Measurements from ENCODE around the gene MAD1L1. TPM values are rescaled to one million over a fixed set of nuclear protein-coding genes. Genes with fewer than 3 reads are reported as not detected.

Gene MAD1L1
- total RNA-seq, 4 donors from 2014 or later, result 21.0 to 49.7 (median 29.8) TPM

DNA sequence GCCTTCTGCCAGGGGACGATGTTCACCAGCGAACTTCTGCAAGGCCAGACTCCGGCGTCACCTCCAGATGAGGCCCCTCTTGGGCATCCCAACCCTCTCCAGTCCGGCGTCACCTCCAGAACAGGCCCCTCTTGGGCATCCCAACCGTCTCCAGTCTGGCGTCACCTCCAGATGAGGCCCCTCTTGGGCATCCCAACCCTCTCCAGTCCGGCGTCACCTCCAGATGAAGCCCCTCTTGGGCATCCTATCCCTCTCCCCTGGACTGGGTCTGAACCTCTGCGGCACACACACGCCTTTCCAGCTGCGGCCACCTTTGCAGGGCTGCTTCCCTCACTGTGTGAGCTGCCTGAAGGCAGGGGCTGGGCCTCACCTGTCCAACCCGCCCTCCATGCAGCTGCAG, 321.2 kb downstream of the MAD1L1 start:
- TF ChIP-seq, protein P1, sequence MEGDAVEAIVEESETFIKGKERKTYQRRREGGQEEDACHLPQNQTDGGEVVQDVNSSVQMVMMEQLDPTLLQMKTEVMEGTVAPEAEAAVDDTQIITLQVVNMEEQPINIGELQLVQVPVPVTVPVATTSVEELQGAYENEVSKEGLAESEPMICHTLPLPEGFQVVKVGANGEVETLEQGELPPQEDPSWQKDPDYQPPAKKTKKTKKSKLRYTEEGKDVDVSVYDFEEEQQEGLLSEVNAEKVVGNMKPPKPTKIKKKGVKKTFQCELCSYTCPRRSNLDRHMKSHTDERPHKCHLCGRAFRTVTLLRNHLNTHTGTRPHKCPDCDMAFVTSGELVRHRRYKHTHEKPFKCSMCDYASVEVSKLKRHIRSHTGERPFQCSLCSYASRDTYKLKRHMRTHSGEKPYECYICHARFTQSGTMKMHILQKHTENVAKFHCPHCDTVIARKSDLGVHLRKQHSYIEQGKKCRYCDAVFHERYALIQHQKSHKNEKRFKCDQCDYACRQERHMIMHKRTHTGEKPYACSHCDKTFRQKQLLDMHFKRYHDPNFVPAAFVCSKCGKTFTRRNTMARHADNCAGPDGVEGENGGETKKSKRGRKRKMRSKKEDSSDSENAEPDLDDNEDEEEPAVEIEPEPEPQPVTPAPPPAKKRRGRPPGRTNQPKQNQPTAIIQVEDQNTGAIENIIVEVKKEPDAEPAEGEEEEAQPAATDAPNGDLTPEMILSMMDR (IDR thresholded peaks at IDR 0.05; ENCODE audit: low read depth), result no peak

DNA sequence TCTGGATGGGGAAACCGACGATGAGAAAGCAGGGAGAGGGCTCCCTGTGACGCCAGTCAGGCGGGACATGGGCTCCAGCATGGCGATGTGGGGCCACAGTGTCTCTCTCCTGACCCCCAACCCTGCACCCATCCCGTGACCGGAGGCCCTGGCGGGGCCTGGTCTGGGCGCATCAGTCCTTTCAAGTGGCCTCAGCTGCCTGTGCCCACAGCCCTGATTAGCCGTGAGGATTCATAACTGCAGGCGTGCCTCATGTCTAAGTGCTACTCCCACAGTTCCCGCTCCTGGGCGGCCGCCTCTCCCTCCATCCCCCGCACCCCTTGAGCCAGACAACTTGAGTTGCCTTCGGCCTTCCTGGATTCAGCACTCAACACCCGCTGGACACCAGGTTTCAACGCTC, 321.9 kb downstream of the MAD1L1 start:
- TF ChIP-seq, protein P1 (IDR thresholded peaks at IDR 0.05; ENCODE audit: low read depth), result no peak

DNA sequence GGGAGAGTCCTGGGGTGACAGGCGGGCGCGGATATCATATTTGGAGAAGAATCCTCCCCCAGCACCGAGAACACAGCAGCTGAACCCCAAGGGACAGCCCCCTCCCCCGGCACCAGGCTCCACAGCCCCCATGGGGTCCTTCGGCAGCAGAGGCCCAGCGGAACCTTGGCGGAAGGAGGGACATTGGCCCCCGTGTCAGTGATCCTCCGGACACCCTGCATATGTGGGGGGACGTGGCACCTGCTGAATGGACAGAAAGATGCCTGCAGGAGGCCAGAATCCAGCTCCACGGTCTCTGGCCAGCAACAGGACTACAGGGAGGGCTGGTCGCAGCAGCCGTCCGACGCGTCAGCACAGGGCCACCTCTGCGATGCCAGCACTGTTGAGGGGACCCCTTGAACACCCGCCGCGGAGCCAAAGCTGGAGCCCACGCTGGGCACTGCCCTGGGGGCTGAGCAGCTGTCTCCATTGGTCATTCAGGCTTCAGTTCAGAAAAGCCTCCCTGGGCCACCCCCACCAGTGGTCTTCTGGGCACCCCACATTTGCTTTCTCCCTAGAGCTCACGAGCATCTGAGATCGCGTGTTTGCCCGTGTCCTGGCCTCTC, 322.6 kb downstream of the MAD1L1 start:
- TF ChIP-seq, protein P1 (IDR thresholded peaks at IDR 0.05; ENCODE audit: low read depth), result no peak

DNA sequence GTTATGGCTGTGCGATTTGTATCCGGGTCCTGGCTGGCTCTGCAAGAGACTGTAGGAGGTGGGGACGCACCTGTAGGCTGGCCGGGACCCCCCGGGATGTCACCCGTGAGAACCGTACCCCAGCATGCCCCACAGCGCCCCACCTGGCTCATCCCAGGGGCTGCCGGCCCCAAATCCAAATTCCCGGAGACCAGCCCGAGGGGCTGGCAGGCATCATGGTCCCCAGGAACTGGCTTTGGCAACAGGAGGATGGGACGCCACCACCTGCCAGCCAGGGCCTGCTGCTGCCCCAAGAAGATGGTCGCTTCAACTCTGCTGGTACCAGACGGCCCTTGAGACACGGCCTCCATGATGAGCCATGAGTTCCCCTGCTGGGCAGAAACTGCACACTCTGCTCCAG, 323.3 kb downstream of the MAD1L1 start:
- TF ChIP-seq, protein P1 (IDR thresholded peaks at IDR 0.05; ENCODE audit: low read depth), result no peak

DNA sequence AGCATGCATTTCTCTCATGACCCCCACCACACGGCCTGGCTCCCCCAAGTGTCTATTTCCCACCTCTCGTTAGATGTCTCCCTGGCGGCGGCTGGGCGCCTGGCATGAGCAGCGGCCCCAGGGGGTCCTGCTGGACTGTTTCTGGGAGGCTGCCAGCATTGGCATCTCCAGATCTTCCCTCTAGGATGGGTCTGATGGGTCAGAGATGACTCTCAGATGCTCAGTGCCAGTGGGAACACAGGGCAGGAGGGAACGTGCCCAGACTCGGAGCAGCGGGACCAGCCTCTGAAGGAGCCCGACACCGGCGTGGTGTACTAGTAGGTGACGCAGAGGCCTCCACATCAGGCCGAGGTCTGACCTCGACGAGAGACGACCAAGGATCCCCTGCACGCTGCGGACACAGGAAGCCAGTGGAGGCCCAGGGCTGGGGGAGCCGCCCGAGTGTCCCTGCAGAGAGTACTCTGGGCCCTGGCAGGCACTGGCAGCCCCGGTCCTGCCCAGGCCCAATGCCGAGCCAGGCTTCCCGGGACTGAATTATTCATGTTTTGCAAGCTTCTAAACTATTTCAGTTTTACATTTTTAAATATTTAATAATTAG, 323.8 kb downstream of the MAD1L1 start:
- TF ChIP-seq, protein P1 (IDR thresholded peaks at IDR 0.05; ENCODE audit: low read depth), result no peak

DNA sequence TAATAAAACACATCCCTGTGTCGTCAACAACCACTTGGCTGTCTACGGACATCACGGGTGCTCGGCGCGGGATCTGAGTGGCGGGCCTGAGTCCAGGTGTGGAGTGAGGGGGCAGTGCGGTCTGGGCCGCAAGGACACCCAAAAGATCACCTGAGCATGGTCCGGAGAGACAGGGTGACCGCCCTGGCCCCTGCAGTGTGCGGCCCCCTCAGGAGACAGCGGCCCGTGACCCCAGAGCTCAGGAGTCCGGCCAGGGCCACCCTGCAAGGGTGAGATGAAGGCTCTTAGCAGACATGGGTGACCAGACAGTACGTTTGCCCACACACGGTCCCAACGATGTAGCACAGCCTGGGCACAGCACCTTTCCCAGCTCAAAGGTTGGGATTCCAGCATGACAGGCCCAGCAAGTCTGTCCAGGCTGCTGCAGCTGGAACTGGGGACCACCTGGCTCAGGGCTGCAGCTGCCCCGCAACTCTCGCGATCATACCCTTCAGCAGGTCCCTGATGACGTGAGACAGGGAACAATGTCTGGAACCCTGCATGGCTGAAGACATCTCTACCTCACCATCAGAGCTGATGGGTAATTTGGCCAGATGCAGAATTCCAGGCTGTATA, 324.9 kb downstream of the MAD1L1 start:
- TF ChIP-seq, protein P1 (IDR thresholded peaks at IDR 0.05; ENCODE audit: low read depth), result no peak

DNA sequence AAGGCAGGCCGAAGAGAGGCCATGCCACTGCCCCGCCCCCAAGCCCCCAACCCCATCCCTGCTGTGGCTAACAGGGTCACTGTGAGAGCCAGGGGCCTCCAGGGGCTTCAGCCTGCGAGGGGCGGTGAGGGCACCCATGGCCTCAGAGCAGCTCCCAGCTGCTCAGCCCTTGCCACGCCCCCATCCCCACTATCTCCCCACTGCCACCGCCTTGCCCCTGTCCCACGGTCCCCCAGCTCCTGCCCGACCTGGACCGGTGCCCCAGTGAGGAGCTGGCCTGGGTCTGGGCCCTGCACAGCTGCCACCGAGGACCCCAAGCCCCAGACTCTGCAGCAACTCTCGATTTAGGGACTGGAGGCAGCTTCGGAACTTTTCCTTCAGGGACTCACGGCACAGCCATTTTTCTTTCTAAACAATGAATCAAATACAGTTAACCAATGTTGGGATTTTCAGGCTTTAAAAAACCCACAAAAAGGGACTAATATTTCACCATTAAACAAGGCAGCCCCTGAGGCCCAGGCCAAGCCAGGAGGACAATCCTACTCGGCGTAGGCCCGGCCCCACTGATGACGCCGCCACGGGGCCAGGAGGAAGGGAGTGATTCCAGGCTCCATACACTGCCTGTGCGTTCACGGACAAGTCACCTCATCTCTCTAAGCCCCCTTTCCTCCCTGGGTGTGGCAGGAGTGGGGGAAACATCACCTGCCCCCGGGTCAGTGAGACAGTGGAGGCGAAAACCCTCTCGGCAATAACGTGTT, 325.6 kb downstream of the MAD1L1 start:
- TF ChIP-seq, protein P1 (IDR thresholded peaks at IDR 0.05; ENCODE audit: low read depth), result no peak
